ENCODE data around the gene CCBE1. TPM values are rescaled to one million over a fixed set of nuclear protein-coding genes. Genes with fewer than 3 reads are reported as not detected.

The CCBE1 gene
- total RNA-seq, 4 donors from 2014 or later = 0.18 to 2.8 (median 1.6) TPM

DNA sequence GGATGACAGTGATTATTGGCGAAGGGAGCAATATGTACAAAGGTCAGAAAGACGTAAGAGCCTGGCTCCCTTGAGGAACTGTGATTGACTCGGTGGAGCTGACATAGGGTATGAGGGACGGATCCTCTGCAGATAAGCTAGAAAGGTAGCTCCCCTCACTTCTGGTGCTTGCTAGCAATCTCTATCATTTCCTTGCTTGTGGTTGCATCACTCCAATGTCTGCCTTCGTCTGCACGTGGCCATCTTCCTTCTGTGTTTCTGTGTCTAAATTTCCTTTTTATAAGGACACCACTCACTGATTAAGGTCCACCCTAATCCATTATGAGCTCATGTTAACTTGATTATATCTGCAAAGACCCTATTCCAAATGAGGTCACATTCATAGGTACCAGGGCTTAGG is 315.3 kb downstream of the CCBE1 start:
- H3K27me3 ChIP-seq = no peaks in the 10 kb centered on the region
- H3K9me3 ChIP-seq = no peaks in the 10 kb centered on the region
- H3K4me1 ChIP-seq = no peaks in the 10 kb centered on the region
- no peak for DNase-seq
- no peaks in the 10 kb centered on the region for H3K36me3 ChIP-seq
- H3K27ac ChIP-seq = no peak overlapping the region
- no peak overlapping the region for H3K4me3 ChIP-seq
- TF ChIP-seq, protein P1, sequence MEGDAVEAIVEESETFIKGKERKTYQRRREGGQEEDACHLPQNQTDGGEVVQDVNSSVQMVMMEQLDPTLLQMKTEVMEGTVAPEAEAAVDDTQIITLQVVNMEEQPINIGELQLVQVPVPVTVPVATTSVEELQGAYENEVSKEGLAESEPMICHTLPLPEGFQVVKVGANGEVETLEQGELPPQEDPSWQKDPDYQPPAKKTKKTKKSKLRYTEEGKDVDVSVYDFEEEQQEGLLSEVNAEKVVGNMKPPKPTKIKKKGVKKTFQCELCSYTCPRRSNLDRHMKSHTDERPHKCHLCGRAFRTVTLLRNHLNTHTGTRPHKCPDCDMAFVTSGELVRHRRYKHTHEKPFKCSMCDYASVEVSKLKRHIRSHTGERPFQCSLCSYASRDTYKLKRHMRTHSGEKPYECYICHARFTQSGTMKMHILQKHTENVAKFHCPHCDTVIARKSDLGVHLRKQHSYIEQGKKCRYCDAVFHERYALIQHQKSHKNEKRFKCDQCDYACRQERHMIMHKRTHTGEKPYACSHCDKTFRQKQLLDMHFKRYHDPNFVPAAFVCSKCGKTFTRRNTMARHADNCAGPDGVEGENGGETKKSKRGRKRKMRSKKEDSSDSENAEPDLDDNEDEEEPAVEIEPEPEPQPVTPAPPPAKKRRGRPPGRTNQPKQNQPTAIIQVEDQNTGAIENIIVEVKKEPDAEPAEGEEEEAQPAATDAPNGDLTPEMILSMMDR (IDR thresholded peaks at IDR 0.05) = no peak
- no peak for TF ChIP-seq POLR2A (IDR thresholded peaks at IDR 0.05)

Other genes with a start within 250 kb of the CCBE1 start
- 1 to 10 TPM in 2 of 4 donors, under 1 TPM in 1, not detected in 1; 0.94 to 2.5 (median 1.4) TPM for gene PMAIP1, start 202.6 kb upstream of the CCBE1 start, total RNA-seq